ENCODE results near the gene IGHMBP2.

The IGHMBP2 gene

GRCh38 chr11:68978626-68978930, 74.9 kb downstream of the IGHMBP2 start:
- in situ Hi-C loops (cut with MboI; ENCODE audit: low sequenced_read_pairs): no loop called here

GRCh38 chr11:68978931-68979594, 75.4 kb downstream of the IGHMBP2 start:
- in situ Hi-C loops (cut with MboI; ENCODE audit: low sequenced_read_pairs): no loop called here

GRCh38 chr11:68979931-68980775, 76.5 kb downstream of the IGHMBP2 start:
- in situ Hi-C loops (cut with MboI; ENCODE audit: low sequenced_read_pairs): no loop called here

- in situ Hi-C loops (cut with MboI; ENCODE audit: low sequenced_read_pairs): no loop called here
Observed at GRCh38 chr11:68980776-68981065, 77.0 kb downstream of the IGHMBP2 start, which contains the start of gene MRGPRD. MRGPRD (minus strand) TSS chr11:68980986; CDS start chr11:68980986, 0 bp downstream.

GRCh38 chr11:68982134-68982533, 78.4 kb downstream of the IGHMBP2 start:
- in situ Hi-C loops (cut with MboI; ENCODE audit: low sequenced_read_pairs): no loop called here

- in situ Hi-C loops (cut with MboI; ENCODE audit: low sequenced_read_pairs): no loop called here
Observed at GRCh38 chr11:68983801-68984200, 80.1 kb downstream of the IGHMBP2 start.

GRCh38 chr11:68987211-68987610, 83.5 kb downstream of the IGHMBP2 start:
- in situ Hi-C loops (cut with MboI; ENCODE audit: low sequenced_read_pairs): no loop called here

- in situ Hi-C loops (cut with MboI; ENCODE audit: low sequenced_read_pairs): no loop called here
Observed at GRCh38 chr11:68988491-68988890, 84.8 kb downstream of the IGHMBP2 start.
